GM21381 (cell line): ENCODE data around the gene KRT83.
"Not testable (repeated sequence)": the region's sequence is repeated elsewhere in the genome, so short reads cannot be mapped to it uniquely, and the experiment has no call there.

Source experiments
- ATAC-seq: cut with Tn5 transposase; IDR thresholded peaks from one replicate; pipeline ENCODE4 v1.9.1; 2021; ENCODE audit warnings: mild to moderate bottlenecking, moderate library complexity; ENCODE audit not compliant: unreplicated experiment

Gene KRT83

DNA sequence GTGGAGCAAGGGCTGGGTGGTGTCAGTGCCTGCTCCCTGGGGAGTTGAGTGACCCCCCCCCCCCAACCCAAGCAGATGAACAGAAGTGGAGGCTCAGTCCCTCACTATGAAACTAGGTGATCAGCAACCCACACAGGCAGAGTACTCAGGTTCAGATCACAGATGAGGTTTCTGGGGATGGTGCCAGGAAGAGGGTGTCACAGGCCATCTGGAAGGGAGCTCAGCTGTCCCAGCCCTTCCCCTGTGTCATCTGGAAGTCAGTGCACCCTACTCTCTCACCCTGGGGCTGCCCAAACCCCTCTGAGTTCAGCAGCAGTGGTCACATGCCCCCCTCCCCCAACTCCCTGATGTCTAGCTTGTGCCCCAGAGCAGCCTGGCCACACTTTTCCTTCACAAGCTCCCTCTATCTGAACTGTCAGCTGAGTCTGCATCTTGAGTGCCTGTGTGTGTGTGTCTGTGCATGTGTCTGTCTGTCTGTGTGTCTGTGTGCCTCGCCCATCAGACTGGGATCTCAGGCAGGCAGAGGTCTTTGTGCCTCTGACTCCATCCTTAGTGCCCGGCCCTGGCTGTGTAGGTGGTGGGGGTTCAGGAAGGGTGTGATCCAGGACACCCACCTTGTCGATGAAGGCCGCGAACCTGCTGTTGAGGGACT is 30.6 kb downstream of the KRT83 start:
- ATAC-seq, result not testable (repeated sequence)

DNA sequence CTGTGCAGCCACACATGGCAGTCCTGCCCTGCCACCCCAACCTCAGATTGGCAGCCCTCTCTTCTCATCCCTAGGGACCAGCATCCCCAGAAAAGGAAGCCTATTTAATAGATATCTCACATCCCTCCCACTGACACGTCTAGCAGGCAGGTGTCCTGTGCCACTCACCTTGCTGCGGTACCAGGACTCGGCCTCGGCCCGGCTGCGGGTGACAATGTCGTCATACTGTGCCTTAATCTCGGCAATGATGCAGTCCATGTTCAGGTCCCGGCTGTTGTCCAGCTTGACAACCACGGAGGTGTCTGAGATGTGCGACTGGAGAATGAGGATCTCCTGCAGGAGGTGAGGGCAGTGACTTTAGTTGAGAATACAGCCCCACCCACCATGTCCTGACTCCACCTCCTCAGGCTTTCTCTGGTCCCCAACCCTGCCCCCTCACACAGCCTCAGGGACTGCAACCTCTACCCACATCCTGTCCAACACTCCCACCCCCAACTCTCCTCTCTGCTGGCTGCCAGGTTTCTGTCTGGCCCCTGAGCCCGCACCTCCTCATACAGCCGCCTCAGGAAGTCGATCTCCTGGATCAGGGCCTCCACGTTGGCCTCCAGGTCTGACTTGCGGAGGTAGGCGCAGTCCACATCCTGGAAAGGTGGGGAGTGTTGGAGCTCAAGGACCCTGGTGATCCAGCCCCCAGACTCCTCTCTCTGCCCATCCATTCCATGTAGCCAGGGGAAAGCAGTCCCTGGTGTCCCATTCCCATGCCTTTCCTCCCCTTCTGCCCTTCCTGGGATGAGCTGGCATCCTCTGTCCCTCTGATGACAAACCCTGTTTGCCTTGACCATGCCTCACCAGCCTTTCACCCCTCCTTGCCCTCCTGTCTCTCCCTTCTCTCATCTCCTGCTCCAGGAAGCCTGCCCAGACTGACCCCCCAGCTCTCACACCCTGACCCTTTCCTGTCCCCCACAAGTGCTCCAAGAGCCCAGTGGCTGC is 33.1 kb downstream of the KRT83 start:
- peak; percentile 86 for ATAC-seq

DNA sequence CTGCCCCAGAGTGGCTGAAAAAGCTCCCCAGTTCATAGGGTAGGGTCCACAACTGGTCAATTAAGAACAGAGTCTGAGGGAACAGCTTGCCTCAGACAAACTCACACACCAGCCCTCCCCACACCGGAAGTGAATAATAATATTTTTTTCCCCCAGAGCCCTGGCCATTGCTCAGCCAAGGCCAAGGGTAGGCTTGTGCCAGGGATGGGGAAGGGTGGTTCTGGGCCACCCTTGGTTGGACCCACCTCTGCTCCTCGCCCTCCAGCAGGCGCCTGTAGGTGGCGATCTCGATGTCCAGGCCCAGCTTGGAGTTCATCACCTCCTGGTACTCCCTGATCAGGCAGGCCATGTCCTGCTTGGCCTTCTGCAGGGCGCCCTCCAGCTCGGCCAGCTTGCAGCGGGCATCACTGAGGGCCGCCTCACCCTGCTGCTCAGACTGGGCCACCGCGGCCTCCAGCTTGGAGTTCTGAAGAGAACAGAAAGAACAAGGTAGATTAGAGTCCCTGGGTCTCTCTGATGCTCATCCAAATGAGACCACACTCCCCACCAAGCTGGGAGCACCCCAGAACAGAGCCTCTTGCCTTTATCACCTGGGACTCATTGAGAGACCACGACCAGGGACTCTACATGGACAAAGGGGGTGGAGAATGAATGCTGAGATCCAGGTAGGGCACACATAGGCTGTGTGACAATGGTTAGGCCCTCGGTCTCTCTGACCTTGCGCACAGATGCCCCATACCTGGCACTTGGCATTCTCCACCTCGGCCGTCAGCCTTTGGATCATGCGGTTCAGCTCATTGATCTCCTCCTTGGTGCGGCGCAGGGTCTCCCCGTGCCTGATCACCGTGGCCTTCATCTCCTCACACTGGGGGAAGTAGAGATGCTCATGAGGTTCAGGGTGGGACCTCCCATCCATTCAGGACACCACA is 34.1 kb downstream of the KRT83 start:
- ATAC-seq, result not testable (repeated sequence)

DNA sequence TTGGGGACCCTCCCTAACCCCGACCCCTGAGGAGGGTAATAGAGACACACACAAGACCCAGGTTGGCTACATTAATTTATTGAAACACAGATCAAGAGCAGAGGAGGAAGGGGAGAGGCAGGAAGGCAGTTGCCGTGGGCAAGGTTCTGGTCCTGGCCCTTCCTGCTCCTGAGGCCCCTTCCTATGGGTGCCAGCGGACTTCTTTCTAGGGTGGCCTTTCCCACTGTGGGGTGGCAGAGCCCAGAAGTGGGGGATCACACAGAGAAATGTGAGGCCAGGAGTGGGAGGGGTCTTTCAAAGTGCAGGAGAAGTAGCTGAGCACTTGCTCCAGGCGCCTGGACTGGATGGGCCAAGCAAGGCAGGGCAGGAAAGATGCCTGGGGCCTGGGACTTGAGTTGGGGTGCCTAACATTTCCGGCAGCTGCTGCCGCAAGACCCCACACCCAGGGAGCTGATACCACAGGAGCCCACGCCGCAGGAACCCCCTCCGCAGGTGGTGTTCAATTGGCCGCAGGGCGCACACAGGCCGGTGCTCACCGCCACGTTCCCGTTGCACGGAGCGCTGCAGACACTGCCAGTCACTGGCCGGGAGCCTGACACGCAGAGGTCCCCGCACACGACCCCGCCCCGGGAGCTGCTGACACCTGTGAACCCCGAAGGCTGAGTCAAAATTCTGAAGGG is 35.2 kb downstream of the KRT83 start:
- ATAC-seq, result no peak

DNA sequence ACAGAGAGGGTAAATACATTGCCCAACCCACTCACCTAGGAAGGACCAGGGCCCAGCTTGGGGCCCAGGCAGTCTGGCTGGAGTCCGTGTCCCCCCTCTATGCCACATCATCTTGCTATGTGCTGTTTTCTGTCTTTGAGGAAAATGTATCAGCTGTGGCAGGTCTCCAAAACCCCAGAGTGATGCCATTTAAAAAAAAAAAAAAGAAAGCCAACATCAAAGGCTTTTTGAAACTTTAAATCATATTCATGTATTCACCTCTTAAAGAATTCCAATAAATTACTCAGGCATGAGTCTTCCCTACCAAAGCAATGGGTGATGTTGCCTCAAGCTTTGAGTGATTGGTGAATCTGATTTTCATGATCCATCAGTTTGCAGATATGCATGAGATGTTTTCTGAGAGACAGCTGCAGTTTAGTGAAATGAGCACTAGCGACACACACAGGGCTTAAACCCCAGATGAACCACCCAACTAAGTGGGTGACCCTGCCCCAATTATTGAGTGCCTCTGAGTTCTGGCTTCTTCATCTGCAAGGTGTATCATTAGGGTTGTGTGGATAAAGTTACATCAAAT is 35.9 kb downstream of the KRT83 start:
- ATAC-seq, result no peak

DNA sequence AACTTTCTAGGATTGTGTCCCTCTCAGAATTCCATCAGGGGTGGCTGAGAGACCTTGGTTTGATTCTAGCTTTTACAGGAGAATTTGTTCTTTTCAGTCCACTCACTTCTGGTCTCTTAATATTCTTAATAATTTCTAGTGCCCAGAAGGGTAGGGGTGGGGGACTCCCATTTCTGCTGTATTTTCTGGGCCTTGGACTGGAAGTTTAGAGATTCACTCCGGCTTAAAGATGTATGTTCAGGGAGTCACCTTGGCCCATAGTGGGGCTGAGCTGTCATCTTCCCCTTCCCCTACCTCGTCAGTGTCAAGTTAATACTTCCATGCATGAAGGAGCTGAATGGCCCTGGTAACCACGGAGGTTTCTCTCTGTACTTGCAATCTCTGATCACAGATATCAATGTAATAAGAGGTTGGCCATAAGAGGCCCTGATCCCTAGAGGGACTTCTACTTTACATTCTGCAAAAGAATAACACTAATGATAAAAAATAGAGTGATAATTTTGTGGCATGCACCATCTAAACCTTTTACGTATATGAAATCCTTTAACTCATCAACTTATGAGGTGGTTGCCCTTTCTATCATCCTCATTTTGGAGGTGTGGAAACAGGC is 36.5 kb downstream of the KRT83 start:
- no peak for ATAC-seq

DNA sequence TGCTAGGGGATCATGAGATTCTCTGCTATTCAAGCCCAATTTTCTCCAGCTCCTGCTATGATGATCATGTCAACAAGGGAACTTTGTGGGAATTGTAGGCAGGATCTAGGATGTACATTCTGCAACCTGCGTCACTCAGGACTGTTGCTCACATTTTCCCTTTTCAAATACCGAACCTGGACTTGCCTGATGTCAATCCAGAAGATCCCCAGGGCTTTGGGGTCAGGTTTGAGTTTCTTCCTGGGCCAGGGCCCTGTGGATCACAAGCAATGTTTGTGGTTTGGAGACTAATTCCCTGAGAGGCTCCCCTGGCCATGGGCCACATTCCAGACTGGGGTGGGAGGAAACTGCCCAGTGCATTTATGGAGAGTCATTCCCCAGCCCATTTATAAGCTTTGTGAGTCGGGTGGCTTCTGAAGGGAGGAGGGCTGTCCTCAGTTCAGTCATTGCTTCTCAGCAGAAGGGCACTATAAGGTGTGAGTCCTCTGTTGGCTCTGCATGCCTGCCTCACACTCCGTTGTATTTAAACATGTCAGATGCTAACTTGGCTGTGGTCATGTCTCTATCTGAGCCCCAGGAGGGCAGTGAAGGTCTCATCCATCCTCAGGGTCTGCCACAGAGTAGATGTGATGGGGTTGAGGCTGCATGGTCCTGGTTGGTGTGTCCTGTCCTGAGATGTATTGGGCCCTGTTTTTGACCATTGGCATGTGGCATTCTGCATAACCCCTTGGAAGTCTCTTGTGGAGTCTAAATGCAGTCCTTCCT is 40.2 kb downstream of the KRT83 start:
- ATAC-seq, result no peak

DNA sequence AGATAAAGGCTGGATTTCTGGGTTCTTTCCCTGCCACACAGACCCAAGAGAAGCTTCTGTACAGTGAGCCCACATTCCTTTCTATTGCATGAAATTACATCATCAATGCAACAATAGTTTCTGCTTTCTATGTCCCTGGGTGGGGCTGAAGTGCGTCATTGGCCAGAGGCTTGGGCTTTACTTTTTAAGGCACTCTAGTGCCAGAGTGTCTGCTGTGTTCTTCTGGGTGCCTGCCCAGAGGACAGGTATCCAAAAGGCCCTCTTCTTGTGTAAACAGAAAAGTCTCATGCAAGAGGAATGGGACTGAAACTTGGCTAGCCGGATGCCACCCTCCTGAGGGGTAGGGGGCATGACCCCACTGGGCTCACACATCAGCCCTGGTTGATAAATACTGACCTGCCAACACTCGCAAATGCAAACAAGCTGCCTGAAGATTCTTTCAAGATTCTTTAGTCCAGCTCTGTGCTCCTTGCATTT is 40.8 kb downstream of the KRT83 start:
- no peak for ATAC-seq

DNA sequence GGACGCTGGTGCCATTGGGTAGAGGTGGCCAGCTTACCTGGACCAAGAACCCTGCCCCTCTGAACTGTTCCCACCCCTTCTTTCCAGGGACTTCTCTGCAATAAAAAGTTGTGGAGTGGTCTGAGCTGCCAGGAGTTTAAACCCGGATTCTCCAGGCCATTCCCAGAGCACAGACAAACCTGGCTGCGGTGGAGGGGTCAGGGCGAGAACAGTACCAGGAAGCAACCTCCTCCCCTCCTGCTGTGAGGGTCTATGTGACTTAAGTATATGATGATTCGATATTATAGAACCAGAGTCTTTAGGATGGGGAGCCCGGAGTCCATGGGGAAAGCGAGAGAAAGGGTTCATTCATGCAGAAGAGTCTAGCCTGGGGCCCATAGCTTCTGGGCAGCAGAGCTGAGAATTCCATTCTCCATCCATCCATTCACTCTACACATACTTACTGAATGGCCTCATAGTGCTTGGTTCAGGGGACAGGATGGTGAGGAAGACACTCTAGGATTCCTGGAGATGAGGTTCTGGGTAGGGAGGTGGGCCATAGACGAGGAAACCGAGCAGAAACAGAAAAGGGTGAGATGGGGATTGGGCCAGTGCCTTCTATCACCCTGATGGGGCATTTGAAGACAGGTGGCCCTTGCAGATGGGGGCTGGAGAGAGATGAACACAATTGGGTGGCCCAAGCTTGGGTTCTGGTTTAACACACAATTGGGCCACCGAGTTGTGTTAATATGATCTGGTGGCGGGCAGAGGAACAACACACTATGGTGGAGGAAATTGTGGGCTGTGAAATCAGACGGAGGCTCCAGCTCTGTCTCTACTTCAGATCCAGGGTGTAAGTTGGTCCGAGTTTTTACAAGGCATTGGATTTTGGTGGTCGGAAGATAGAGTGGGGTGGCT is 41.5 kb downstream of the KRT83 start:
- ATAC-seq, result no peak

DNA sequence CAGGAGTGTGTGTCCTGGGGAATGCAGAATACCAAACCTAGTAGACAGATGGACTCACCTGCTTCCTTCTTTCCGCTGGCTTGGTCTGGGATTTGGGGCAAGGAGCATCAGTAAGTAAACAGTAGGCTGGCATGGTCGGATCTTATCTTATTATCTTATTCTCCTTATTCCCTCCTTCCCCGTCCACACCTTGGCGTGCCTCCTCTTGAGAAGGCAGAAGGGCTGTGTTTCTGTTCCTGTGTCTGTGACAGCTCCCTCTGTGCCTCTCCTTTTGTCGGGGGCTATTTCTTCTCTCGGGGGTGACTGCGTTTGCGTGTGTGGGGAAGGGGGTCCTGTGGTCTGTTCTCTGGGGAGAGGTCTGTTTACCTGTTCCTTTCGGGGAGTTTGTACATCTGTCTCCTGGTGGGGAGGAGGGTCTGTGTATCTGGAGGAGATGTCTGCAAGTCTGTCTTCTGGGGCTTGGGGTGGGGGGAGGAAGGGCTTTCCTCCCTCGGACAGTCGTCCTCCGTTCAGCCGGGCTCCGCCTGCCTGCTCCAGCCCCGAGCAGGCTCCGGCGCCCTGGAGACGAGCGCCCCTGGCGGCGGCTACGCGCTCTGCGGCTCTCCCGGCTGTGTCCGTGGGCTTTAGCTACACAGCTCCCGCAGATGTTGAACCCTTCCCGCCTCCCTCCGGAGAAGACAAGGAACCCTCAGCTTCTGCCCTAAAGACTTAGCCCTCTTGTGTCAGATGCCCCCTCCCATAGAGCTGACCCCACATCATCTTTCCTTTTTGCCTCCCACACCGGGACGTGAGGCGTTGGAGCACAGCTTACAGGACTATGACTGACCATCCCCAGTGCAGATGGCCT is 42.4 kb downstream of the KRT83 start:
- ATAC-seq, result peak; percentile 68

DNA sequence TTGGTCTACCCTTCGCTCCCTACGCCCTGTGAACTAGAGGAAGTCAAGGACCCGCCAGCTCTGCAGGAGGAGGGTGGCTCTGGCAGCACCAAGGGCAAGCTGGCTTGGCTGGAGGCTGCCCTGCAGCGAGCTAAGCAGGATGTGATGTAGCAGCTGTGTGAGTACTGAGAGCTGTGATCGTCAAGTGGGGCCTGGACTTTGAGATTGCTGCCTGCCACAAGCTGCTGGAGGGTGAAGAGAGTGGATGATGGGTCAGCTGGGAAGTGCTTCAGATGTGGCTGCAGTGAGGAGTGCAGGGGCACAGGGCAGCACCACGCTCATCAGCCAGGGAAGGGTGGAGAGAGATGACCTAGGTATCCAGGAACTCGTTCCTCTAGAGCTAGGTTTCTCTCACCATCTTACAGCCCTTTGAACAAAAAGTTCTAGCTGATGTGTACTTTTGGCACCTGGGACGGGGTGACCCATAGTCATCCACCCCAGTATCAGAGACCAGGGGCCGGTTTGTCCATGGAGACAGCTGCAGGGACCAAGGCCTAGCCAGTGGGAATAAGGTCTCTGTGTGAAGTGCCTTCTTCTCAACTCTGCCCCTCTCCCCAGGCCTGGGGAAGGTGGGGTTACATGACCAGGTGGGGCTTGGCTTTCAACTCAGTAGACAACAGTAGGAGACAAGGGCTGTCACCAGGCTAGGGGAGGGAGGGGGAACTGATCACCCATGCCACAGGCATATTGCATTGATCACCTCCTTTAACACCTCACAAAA is 43.5 kb downstream of the KRT83 start:
- no peak for ATAC-seq

DNA sequence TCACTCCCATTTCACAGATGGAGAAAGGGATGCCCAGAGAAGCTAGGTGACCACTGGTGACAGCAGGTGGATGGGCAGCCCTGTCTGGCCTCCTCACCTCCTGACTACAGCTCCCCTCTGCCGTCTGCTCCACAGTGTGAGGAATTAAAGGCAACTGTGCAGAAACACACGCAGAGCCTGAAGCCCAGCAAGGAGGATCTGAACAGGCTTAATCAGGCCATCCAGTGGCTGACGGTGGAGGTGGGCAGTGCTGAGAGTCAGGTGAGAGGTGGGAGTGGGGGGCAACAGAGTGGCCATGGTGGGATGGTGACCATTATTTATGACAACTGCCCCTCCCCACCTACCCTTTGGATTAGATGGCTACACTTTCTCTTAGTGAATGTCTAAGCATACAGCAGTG is 45.5 kb downstream of the KRT83 start:
- no peak for ATAC-seq

DNA sequence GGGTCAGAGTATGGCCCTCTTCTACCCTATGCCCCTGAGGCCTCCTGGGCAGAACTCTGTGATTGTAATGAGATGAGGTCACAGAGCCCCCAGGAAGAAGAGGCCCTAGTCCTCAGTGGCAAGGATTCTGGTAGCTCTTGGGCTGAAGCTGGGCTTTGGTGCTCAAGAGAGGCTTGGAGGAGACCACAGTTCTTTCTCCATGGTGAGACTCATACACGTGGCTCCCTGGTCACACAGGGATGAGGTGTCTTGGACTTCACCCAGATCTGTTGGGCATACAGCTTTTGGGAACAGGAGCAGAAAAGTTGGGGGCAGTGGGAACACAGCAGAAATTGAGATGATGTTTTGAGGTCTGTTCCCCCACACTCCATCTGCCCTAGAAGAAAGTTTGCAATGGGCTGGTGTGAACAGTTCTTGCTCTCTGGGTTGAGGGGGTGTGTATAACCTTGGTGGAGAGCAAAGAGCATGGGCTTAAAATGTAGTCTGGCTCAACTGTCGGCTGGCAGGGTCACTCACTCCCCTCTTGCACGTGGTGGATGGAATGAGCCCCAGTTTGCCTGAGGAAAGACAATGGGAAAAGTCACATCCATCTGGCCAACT is 46.6 kb downstream of the KRT83 start, which contains the start of gene KRT86:
TSS of gene KRT86 (plus strand) at position 125 of the 600 bp plus-strand sequence. CDS start 27,272 bp downstream, outside the sequence.
- ATAC-seq, result no peak

DNA sequence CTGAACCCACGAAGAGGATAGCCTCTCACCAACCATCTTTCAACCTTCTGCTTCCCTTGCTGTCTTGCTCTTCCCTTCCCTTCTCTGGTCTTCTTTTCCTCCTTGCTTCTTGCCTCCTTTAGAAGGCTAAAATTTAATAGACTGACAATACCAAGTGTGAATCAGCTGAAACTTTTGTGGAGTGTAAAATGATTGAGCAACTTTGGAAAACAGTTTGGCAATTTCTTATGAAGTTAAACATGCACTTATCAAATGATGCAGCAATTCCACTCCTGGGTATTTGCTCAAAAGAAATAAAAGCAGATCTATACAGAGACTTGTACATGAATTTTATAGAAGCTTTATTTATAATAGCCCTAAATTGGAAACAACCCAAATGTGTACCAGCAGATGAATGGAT is 50.0 kb downstream of the KRT83 start:
- ATAC-seq, result no peak

DNA sequence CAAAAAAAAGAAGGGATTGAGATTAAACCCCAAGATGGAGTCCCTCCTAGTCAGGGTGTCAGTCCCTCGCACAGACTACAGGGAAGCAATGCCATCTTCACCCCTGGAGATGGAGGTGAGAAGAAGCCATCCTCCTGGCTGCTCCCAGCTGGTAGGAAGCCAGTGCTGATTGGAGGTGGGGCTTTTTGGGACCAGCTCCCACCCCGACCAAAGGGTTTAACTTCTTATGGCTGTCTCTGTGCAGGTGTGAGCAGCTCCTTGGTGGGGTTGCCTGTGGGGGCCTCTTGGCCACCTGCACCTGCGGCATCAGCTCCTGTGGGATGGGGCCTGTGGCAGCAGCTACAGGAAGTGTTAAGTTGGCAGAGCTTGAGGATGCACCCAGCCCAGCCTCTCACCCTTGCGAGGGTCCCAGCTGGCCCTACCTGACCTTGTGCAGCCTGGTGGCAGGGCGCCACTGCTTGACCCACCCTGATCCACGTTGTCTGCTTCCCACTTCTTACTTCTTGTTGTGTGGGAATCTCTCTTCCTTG is 50.6 kb downstream of the KRT83 start:
- ATAC-seq, result no peak
